ENCODE measurements around the gene ABHD11. TPM values are rescaled to one million over a fixed set of nuclear protein-coding genes. Genes with fewer than 3 reads are reported as not detected.

The ABHD11 gene
- total and polyA plus RNA-seq, 11 donors = 17.9 to 36.9 (median 25.0) TPM

GRCh38 chr7:73746378-73746777 is 7.8 kb upstream of the ABHD11 start:
- DNase-seq = peak in 2 of 5 donors; percentile 16 to 24
- no peak overlapping the region for H3K27ac ChIP-seq
- peaks cover 0 to 19% (median 0%) of the 10 kb centered on the region in 12 donors for H3K4me1 ChIP-seq
- H3K36me3 ChIP-seq = no peaks in the 10 kb centered on the region
- H3K27me3 ChIP-seq = no peaks in the 10 kb centered on the region
- TF ChIP-seq POLR2A (IDR thresholded peaks at IDR 0.05) = no peak
- TF ChIP-seq CTCF (IDR thresholded peaks at IDR 0.05) = no peak
- intact Hi-C loops (cut with DNase I) = loop anchor here in 2 of 10 donors (10.0 kb wide), 2 partner anchors 98 to 108 kb away; partner anchors contain the start of gene METTL27 (in 1 of the 2)
- no peak overlapping the region for H3K4me3 ChIP-seq
- H3K9me3 ChIP-seq = no peaks in the 10 kb centered on the region
- peak in 2 of 4 donors; percentile 21 to 41 for ATAC-seq
- WGBS, 4 donors = 37 to 56% (median 54%) methylated on average over 3 to 4 of the region's 4 CpGs

- intact Hi-C loops (cut with DNase I) = loop anchor here in 2 of 10 donors (10.0 kb wide), 2 partner anchors 102 to 112 kb away; partner anchors contain the start of gene METTL27 (in 1 of the 2)
- no peaks in the 10 kb centered on the region for H3K27me3 ChIP-seq
Observed at GRCh38 chr7:73742753-73743641, 4.4 kb upstream of the ABHD11 start.

GRCh38 chr7:73742338-73742752 is 3.7 kb upstream of the ABHD11 start:
- Histone ChIP-seq H3K4me1 (peaks cover 0 to 36% (median 11%) of the 10 kb centered on the region in 12 donors), H3K27me3 (no peaks in the 10 kb centered on the region), H3K9me3 (no peaks in the 10 kb centered on the region), H3K27ac (no peak overlapping the region), H3K4me3 (no peak overlapping the region), H3K36me3 (peaks cover 0 to 3% (median 0%) of the 10 kb centered on the region in 9 donors)
- no peak for ATAC-seq
- DNase-seq = peak in 1 of 5 donors; percentile 31
- intact Hi-C loops (cut with DNase I) = loop anchor here in 2 of 10 donors (10.0 kb wide), 2 partner anchors 102 to 112 kb away; partner anchors contain the start of gene METTL27 (in 1 of the 2)
- no peak for TF ChIP-seq POLR2A (IDR thresholded peaks at IDR 0.05)
- no peak for TF ChIP-seq CTCF (IDR thresholded peaks at IDR 0.05)
- WGBS, 4 donors = 53 to 65% (median 56%) methylated on average over 6 to 7 of the region's 7 CpGs

More at GRCh38 chr7:73742753-73743641, 4.4 kb upstream of the ABHD11 start:
- no peak overlapping the region for H3K27ac ChIP-seq
- ATAC-seq (no peak), DNase-seq (peak in 1 of 5 donors; percentile 63)
- WGBS, 4 donors = 34 to 41% (median 39%) methylated on average over 22 to 35 of the region's 35 CpGs
- H3K9me3 ChIP-seq = no peaks in the 10 kb centered on the region
- H3K4me1 ChIP-seq = peaks cover 0 to 29% (median 5%) of the 10 kb centered on the region in 12 donors
- TF ChIP-seq POLR2A (IDR thresholded peaks at IDR 0.05) = no peak
- no peak for TF ChIP-seq CTCF (IDR thresholded peaks at IDR 0.05)
- H3K36me3 ChIP-seq = no peaks in the 10 kb centered on the region
- H3K4me3 ChIP-seq = no peak overlapping the region

- 83 to 94% (median 87%) methylated on average over 5 of the region's 5 CpGs for WGBS, 4 donors
- ATAC-seq (no peak), DNase-seq (peak in 1 of 5 donors; percentile 9)
- Histone ChIP-seq H3K27me3 (no peaks in the 10 kb centered on the region), H3K27ac (no peak overlapping the region), H3K36me3 (peaks cover 0 to 11% (median 6%) of the 10 kb centered on the region in 9 donors), H3K4me3 (no peak overlapping the region), H3K9me3 (no peaks in the 10 kb centered on the region), H3K4me1 (peaks cover 0 to 35% (median 12%) of the 10 kb centered on the region in 12 donors)
- no peak for TF ChIP-seq POLR2A (IDR thresholded peaks at IDR 0.05)
- TF ChIP-seq CTCF (IDR thresholded peaks at IDR 0.05) = no peak
- intact Hi-C loops (cut with DNase I) = loop anchor here in 2 of 10 donors (10.0 kb wide), 2 partner anchors 103 to 113 kb away; partner anchors contain the start of gene METTL27 (in 1 of the 2)
Observed at GRCh38 chr7:73741600-73741999, 3.0 kb upstream of the ABHD11 start.

Data from heart left ventricle (tissue), 16 donors.